SH-SY5Y (cell line): ENCODE results near the gene GJC1.

Experiments
- GATA2 ChIP-seq: IDR thresholded peaks from 2 replicates; pipeline ENCODE4 v1.6.1; 2011; ENCODE audit warnings: mild to moderate bottlenecking, low read depth, low read length
- GATA3 ChIP-seq: IDR thresholded peaks from 2 replicates; pipeline ENCODE4 v1.6.1; 2011; ENCODE audit warnings: low read depth, mild to moderate bottlenecking, low read length, moderate library complexity

GRCh38 chr17:44859701-44860100, 29.6 kb upstream of the GJC1 start:
- no peak for TF ChIP-seq GATA2
- no peak for TF ChIP-seq GATA3
